ENCODE data around the gene ZCCHC13. TPM values are rescaled to one million over a fixed set of nuclear protein-coding genes. Genes with fewer than 3 reads are reported as not detected.
A peak's percentile ranks its signal among the peaks of the same experiment; 100 is the strongest.
"Not testable (repeated sequence)": the region's sequence is repeated elsewhere in the genome, so short reads cannot be mapped to it uniquely, and the experiment has no call there.

ZCCHC13 gene
- total RNA-seq, 2 experiments from 2014 or later = not detected

GRCh38 chrX:74291577-74291963 lies 12.4 kb upstream of the ZCCHC13 start:
- no peaks in the 10 kb centered on the region for H3K27me3 Mint-ChIP-seq (ENCODE audit: low read depth)
- ChIA-PET CTCF (interaction anchor here (1.3 to 1.4 kb wide), 2 partner anchors 14 to 20 kb away, joined by 4 read pairs; no protein-coding TSS in a partner anchor), POLR2A (interaction anchor here (0.6 to 1.5 kb wide), 5 partner anchors 20 to 719 kb away, joined by 3 to 5 read pairs (median 3); partner anchors contain the start of gene RLIM)
- H3K4me1 Mint-ChIP-seq (ENCODE audit: low read depth) = peaks cover 14% of the 10 kb centered on the region
- H3K36me3 Mint-ChIP-seq (ENCODE audit: low read depth) = peaks cover 31% of the 10 kb centered on the region
- no peak for DNase-seq
- H3K9me3 Mint-ChIP-seq (ENCODE audit: insufficient read depth) = no peaks in the 10 kb centered on the region
- peak overlapping the region; percentile 80 for H3K4me3 Mint-ChIP-seq
- H3K27ac Mint-ChIP-seq = peak overlapping the region; percentile 99
- ATAC-seq = no peak

GRCh38 chrX:74291964-74292807 lies 11.8 kb upstream of the ZCCHC13 start:
- peaks cover 26% of the 10 kb centered on the region for H3K36me3 Mint-ChIP-seq (ENCODE audit: low read depth)
- peaks cover 14% of the 10 kb centered on the region for H3K4me1 Mint-ChIP-seq (ENCODE audit: low read depth)
- ATAC-seq (peak; percentile 89), DNase-seq (peak; percentile 86)
- H3K4me3 Mint-ChIP-seq = peak overlapping the region; percentile 80
- peak overlapping the region; percentile 99 for H3K27ac Mint-ChIP-seq
- ChIA-PET CTCF (interaction anchor here (1.3 to 1.4 kb wide), 2 partner anchors 13 to 20 kb away, joined by 4 read pairs; no protein-coding TSS in a partner anchor), POLR2A (interaction anchor here (0.7 to 1.5 kb wide), 4 partner anchors 52 to 720 kb away, joined by 3 to 5 read pairs (median 3); partner anchors contain the start of gene RLIM)
- H3K27me3 Mint-ChIP-seq (ENCODE audit: low read depth) = no peaks in the 10 kb centered on the region
- H3K9me3 Mint-ChIP-seq (ENCODE audit: insufficient read depth) = no peaks in the 10 kb centered on the region

- no peaks in the 10 kb centered on the region for H3K9me3 Mint-ChIP-seq (ENCODE audit: insufficient read depth)
- peak overlapping the region; percentile 80 for H3K4me3 Mint-ChIP-seq
- peaks cover 23% of the 10 kb centered on the region for H3K36me3 Mint-ChIP-seq (ENCODE audit: low read depth)
- peaks cover 15% of the 10 kb centered on the region for H3K4me1 Mint-ChIP-seq (ENCODE audit: low read depth)
- H3K27me3 Mint-ChIP-seq (ENCODE audit: low read depth) = no peaks in the 10 kb centered on the region
- POLR2A ChIA-PET = no interaction called here
- peak overlapping the region; percentile 99 for H3K27ac Mint-ChIP-seq
- CTCF ChIA-PET = interaction anchor here (1.3 kb wide), 1 partner anchor 21 kb away, joined by 4 read pairs; no protein-coding TSS in a partner anchor
- DNase-seq (no peak), ATAC-seq (no peak)
These were observed 11.2 kb upstream of the ZCCHC13 start for GRCh38 chrX:74292808-74293123.

- Mint-ChIP-seq H3K27ac (peak overlapping the region; percentile 62), H3K36me3 (ENCODE audit: low read depth) (peaks cover 16% of the 10 kb centered on the region), H3K27me3 (ENCODE audit: low read depth) (no peaks in the 10 kb centered on the region), H3K9me3 (ENCODE audit: insufficient read depth) (no peaks in the 10 kb centered on the region), H3K4me3 (peak overlapping the region; percentile 80), H3K4me1 (ENCODE audit: low read depth) (peaks cover 13% of the 10 kb centered on the region)
- DNase-seq = peak; percentile 67
- POLR2A ChIA-PET = no interaction called here
- CTCF ChIA-PET = no interaction called here
- ATAC-seq = peak; percentile 30
These were observed 10.5 kb upstream of the ZCCHC13 start for GRCh38 chrX:74293343-74293946.

- Mint-ChIP-seq H3K4me1 (ENCODE audit: low read depth) (peaks cover 10% of the 10 kb centered on the region), H3K27me3 (ENCODE audit: low read depth) (peaks cover 2% of the 10 kb centered on the region), H3K27ac (no peak overlapping the region), H3K36me3 (ENCODE audit: low read depth) (peaks cover 5% of the 10 kb centered on the region), H3K4me3 (no peak overlapping the region), H3K9me3 (ENCODE audit: insufficient read depth) (no peaks in the 10 kb centered on the region)
- DNase-seq (no peak), ATAC-seq (no peak)
- CTCF ChIA-PET = no interaction called here
- POLR2A ChIA-PET = no interaction called here
These were observed 8.9 kb upstream of the ZCCHC13 start for GRCh38 chrX:74295101-74295500.

- Mint-ChIP-seq H3K27me3 (ENCODE audit: low read depth) (peaks cover 4% of the 10 kb centered on the region), H3K4me1 (ENCODE audit: low read depth) (peaks cover 10% of the 10 kb centered on the region), H3K27ac (no peak overlapping the region), H3K9me3 (ENCODE audit: insufficient read depth) (no peaks in the 10 kb centered on the region), H3K4me3 (no peak overlapping the region), H3K36me3 (ENCODE audit: low read depth) (no peaks in the 10 kb centered on the region)
- no peak for DNase-seq
- ATAC-seq = no peak
- ChIA-PET POLR2A (no interaction called here), CTCF (no interaction called here)
These were observed 6.2 kb upstream of the ZCCHC13 start for GRCh38 chrX:74297766-74298165.

- Mint-ChIP-seq H3K4me1 (ENCODE audit: low read depth) (peaks cover 5% of the 10 kb centered on the region), H3K27ac (no peak overlapping the region), H3K4me3 (no peak overlapping the region), H3K36me3 (ENCODE audit: low read depth) (no peaks in the 10 kb centered on the region), H3K27me3 (ENCODE audit: low read depth) (peaks cover 4% of the 10 kb centered on the region), H3K9me3 (ENCODE audit: insufficient read depth) (no peaks in the 10 kb centered on the region)
- ChIA-PET POLR2A (no interaction called here), CTCF (no interaction called here)
- DNase-seq = no peak
- no peak for ATAC-seq
These were observed 3.1 kb upstream of the ZCCHC13 start for GRCh38 chrX:74300869-74301268.

GRCh38 chrX:74318672-74319071 lies 14.7 kb downstream of the ZCCHC13 start:
- CTCF ChIA-PET = no interaction called here
- Mint-ChIP-seq H3K4me1 (ENCODE audit: low read depth) (no peaks in the 10 kb centered on the region), H3K27ac (no peak overlapping the region), H3K27me3 (ENCODE audit: low read depth) (no peaks in the 10 kb centered on the region), H3K9me3 (ENCODE audit: insufficient read depth) (no peaks in the 10 kb centered on the region), H3K4me3 (no peak overlapping the region), H3K36me3 (ENCODE audit: low read depth) (no peaks in the 10 kb centered on the region)
- ATAC-seq (no peak), DNase-seq (no peak)
- POLR2A ChIA-PET = no interaction called here

GRCh38 chrX:74319321-74319720 lies 15.3 kb downstream of the ZCCHC13 start:
- H3K9me3 Mint-ChIP-seq (ENCODE audit: insufficient read depth); CTCF ChIA-PET; POLR2A ChIA-PET: not testable (repeated sequence)

GRCh38 chrX:74321191-74321590 lies 17.2 kb downstream of the ZCCHC13 start:
- Mint-ChIP-seq H3K4me3 (no peak overlapping the region), H3K27ac (no peak overlapping the region), H3K9me3 (ENCODE audit: insufficient read depth) (no peaks in the 10 kb centered on the region), H3K36me3 (ENCODE audit: low read depth) (no peaks in the 10 kb centered on the region), H3K27me3 (ENCODE audit: low read depth) (no peaks in the 10 kb centered on the region), H3K4me1 (ENCODE audit: low read depth) (no peaks in the 10 kb centered on the region)
- POLR2A ChIA-PET = no interaction called here
- ATAC-seq (no peak), DNase-seq (no peak)
- CTCF ChIA-PET = no interaction called here

More at GRCh38 chrX:74319321-74319720, 15.3 kb downstream of the ZCCHC13 start:
- H3K4me1 Mint-ChIP-seq (ENCODE audit: low read depth); H3K27ac Mint-ChIP-seq; H3K36me3 Mint-ChIP-seq (ENCODE audit: low read depth); ATAC-seq; H3K4me3 Mint-ChIP-seq; H3K27me3 Mint-ChIP-seq (ENCODE audit: low read depth); DNase-seq: not testable (repeated sequence)

GRCh38 chrX:74324131-74324530 lies 20.2 kb downstream of the ZCCHC13 start:
- DNase-seq = no peak
- Mint-ChIP-seq H3K27me3 (ENCODE audit: low read depth) (no peaks in the 10 kb centered on the region), H3K4me3 (no peak overlapping the region), H3K9me3 (ENCODE audit: insufficient read depth) (no peaks in the 10 kb centered on the region), H3K36me3 (ENCODE audit: low read depth) (no peaks in the 10 kb centered on the region), H3K27ac (no peak overlapping the region), H3K4me1 (ENCODE audit: low read depth) (no peaks in the 10 kb centered on the region)
- no peak for ATAC-seq
- CTCF ChIA-PET = no interaction called here
- POLR2A ChIA-PET = no interaction called here
